Gastrocnemius medialis (tissue), 4 donors: ENCODE measurements around the gene DNAAF1.

ENCODE experiments used
- POLR2A ChIP-seq, 2 donors: fragments of 450-650 bp; IDR thresholded peaks; one replicate each; pipeline ENCODE4 v1.6.1; 2017; ENCODE audit warnings: antibody characterized with exemption in 2 of 2, mild to moderate bottlenecking in 2 of 2, moderate library complexity in 2 of 2
- TF ChIP-seq, protein P1 (sequence below), 5 experiments: fragments of 450-650 bp in 3 of 5; fragments of 200-600 bp in 2 of 5; sonication (generic) in 2 of 5; IDR thresholded peaks in 4 of 5; conservative IDR thresholded peaks in 1 of 5; 1 replicate in 4 of 5; 2 replicates in 1 of 5; pipeline ENCODE4 v1.5.1; 2016 to 2019; ENCODE audit warnings: antibody characterized with exemption in 5 of 5, mild to moderate bottlenecking in 3 of 5, moderate library complexity in 3 of 5

DNA sequence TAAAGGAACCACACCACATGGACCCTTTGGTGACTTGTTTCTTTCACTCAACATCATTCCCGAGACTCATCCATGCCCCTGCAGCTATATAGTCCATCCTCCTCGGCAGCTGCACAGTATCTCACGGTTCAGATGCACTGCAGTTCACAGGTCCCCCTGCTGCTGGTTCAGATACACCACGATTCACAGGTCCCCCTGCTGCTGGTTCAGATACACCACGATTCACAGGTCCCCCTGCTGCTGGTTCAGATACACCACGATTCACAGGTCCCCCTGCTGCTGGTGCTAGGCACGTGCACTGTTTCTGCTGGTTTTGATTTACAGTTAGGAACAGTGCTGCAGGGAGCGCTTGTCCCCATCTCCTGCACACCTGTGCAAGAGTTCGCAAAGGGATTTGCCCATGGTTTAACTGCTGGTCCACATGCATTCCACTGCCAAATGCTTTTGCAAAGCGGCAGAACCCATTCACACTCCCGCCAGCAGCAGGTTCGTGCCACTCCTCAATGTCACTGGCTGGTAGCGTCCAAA, 3.9 kb upstream of the DNAAF1 start:
- no peak for TF ChIP-seq POLR2A (IDR thresholded peaks at IDR 0.05)
- TF ChIP-seq, protein P1, sequence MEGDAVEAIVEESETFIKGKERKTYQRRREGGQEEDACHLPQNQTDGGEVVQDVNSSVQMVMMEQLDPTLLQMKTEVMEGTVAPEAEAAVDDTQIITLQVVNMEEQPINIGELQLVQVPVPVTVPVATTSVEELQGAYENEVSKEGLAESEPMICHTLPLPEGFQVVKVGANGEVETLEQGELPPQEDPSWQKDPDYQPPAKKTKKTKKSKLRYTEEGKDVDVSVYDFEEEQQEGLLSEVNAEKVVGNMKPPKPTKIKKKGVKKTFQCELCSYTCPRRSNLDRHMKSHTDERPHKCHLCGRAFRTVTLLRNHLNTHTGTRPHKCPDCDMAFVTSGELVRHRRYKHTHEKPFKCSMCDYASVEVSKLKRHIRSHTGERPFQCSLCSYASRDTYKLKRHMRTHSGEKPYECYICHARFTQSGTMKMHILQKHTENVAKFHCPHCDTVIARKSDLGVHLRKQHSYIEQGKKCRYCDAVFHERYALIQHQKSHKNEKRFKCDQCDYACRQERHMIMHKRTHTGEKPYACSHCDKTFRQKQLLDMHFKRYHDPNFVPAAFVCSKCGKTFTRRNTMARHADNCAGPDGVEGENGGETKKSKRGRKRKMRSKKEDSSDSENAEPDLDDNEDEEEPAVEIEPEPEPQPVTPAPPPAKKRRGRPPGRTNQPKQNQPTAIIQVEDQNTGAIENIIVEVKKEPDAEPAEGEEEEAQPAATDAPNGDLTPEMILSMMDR (IDR thresholded peaks at IDR 0.05 in 4 of 5, conservative IDR thresholded peaks at IDR 0.05 in 1 of 5): no peak
